H4 (cell line): ENCODE results near the gene TTC1. TPM values are rescaled to one million over a fixed set of nuclear protein-coding genes. Genes with fewer than 3 reads are reported as not detected.

Experiments
- DNase-seq: peaks from one replicate; pipeline ENCODE4 v3.0.0-alpha.2; 2015; ENCODE audit warnings: low spot score
- total RNA-seq: library from RNA; depleted of rRNA; stranded (reverse); fragments of >200 nt; shearing (Covaris generic); gene quantifications from 2 replicates; pipeline ENCODE4 v1.2.3, GENCODE V29; 2014; rRNA removed

The TTC1 gene
- total RNA-seq, 1 experiment from 2014 or later = 90.1 TPM

GRCh38 chr5:160087199-160087598, 78.3 kb downstream of the TTC1 start:
- no peak for DNase-seq

- DNase-seq = no peak
Observed at GRCh38 chr5:160088805-160089204, 79.9 kb downstream of the TTC1 start.

- DNase-seq = no peak
Observed at GRCh38 chr5:160089531-160089930, 80.6 kb downstream of the TTC1 start.

- DNase-seq = no peak
Observed at GRCh38 chr5:160090059-160090458, 81.1 kb downstream of the TTC1 start.

DNA sequence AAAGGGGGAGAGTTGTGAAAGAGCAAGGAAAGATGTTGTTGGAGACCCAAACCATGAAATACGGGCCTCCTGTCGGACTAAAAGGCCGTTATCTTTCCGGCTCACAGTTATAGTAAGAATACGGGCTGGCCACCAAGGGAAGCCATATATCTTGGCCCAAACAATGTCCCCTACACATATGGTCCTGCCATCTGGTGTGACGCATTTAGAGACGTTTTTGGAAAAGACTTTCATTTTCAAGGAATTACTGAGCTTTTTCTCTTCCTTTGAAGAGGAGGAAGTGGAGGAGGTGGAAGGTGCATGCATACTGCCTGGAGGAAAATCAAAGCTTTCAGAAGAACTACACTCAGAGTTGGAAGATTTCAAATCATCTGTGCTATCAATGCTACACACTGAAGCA, 83.6 kb downstream of the TTC1 start:
- DNase-seq = no peak

GRCh38 chr5:160092960-160093707, 84.2 kb downstream of the TTC1 start:
- DNase-seq = no peak

- DNase-seq = no peak
Observed at GRCh38 chr5:160096178-160096577, 87.2 kb downstream of the TTC1 start.

GRCh38 chr5:160097991-160098390, 89.1 kb downstream of the TTC1 start:
- no peak for DNase-seq

DNA sequence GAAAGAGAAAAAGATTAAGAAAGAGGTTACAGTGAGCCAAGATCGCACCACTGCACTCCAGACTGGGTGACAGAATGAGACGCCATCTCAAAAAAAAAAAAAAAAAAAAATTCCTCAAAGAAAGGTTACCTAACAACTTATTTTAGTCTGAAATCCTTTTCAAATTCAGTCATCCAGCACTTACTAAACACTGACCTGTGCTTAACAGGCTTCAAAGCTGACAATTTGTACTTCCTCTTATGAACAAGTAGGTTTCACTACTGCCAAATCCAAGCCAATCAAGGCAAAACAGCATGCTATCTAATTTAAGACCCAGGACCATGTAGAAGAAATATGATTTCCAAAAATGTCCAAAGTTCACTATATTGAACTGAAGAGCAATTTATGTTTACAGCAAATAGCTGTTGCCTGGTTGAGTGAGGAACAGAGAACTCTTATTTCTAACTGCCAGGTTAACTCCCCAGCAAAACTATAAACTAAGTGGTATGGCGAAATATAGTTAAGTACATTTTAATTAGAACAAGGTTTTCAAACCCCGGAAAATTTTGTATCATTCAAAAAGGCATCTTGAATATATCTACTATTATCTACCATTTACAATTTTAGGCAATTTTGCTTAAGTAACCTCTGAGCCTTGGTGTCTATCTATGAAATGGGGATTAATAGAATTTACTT, 96.9 kb downstream of the TTC1 start:
- DNase-seq = no peak

DNA sequence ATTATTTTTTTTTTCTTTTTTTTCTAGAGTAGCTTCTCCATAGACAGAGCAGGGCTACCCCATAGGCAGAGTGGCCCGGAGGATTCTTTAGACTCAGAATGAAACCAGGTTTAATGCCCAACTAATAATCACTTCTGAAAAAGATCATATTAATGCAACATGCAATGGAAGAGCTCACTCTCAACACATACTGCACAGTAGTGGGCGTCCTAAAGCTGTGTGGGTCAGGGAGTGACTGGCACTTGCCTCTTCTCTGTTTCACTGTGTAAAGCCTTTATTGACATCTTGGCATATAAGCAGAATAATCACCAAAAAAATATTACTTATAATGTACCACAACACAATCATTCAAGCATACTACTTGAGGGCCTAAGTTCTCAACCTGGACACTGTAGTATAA, 99.2 kb downstream of the TTC1 start:
- no peak for DNase-seq

Other genes with a start within 250 kb of the TTC1 start
- gene ADRA1B, start 92.7 kb upstream of the TTC1 start, total RNA-seq = not detected in 2 replicates
- 8.9 and 9.1 TPM in 2 replicates for gene PWWP2A, start 110.3 kb downstream of the TTC1 start, total RNA-seq
- 2.4 TPM in 1 of 2 replicates, not detected in the other for gene FABP6, start 220.4 kb downstream of the TTC1 start, total RNA-seq